WTC11 (cell line): Measurements from ENCODE around the gene TMEM187. TPM values are rescaled to one million over a fixed set of nuclear protein-coding genes. Genes with fewer than 3 reads are reported as not detected.

Experiments used
- ATAC-seq: fragments of 200-7000 bp; cut with Tn5 transposase; 2 replicates; pipeline ENCODE4 v1.10.0; 2021; ENCODE audit warnings: mild to moderate bottlenecking, moderate library complexity
- CTCF ChIA-PET: fragments of 300-600 bp; sonication (Branson Sonifier 250); formaldehyde crosslinking; loops from one replicate; lab custom pipeline; 2021; ENCODE audit warnings: antibody characterized with exemption; lab: Charles Lee
- POLR2A ChIA-PET: fragments of 350-600 bp; sonication (Branson Sonifier 250); formaldehyde crosslinking; loops from one replicate; lab custom pipeline; 2021; ENCODE audit warnings: antibody characterized with exemption; lab: Charles Lee
- DNase-seq: peaks from one replicate; pipeline ENCODE4 v3.0.0; 2021; ENCODE audit warnings: low spot score
- H3K27ac Mint-ChIP-seq: 2 replicates; pipeline ENCODE4 v1.8.0; 2021; ENCODE audit warnings: mixed read lengths
- H3K27me3 Mint-ChIP-seq: 2 replicates; pipeline ENCODE4 v1.8.0; 2021; ENCODE audit warnings: low read depth, mild to moderate bottlenecking, moderate library complexity, mixed read lengths
- H3K36me3 Mint-ChIP-seq: 2 replicates; pipeline ENCODE4 v1.8.0; 2021; ENCODE audit warnings: mixed read lengths
- H3K4me1 Mint-ChIP-seq: 2 replicates; pipeline ENCODE4 v1.8.0; 2022; ENCODE audit warnings: mixed read lengths
- H3K4me3 Mint-ChIP-seq: 2 replicates; pipeline ENCODE4 v1.8.0; 2021; ENCODE audit warnings: mild to moderate bottlenecking, moderate library complexity, mixed read lengths
- H3K9me3 Mint-ChIP-seq: 2 replicates; pipeline ENCODE4 v1.8.0; 2021; ENCODE audit warnings: mixed read lengths
- AR ChIP-seq: fragments of 250-450 bp; sonication (Bioruptor Pico); IDR thresholded peaks from 2 replicates; pipeline ENCODE4 v1.9.0; 2021; ENCODE audit warnings: mild to moderate bottlenecking
- ATF3 ChIP-seq: sonication (generic); formaldehyde crosslinking; conservative IDR thresholded peaks from 2 replicates; pipeline ENCODE4 v1.8.1; 2022; ENCODE audit warnings: mild to moderate bottlenecking, missing genetic modification reagents
- CBFB ChIP-seq: sonication (generic); formaldehyde crosslinking; IDR thresholded peaks from 2 replicates; pipeline ENCODE4 v1.8.1; 2022; ENCODE audit warnings: mild to moderate bottlenecking, low read depth, missing genetic modification reagents
- CREM ChIP-seq: sonication (generic); formaldehyde crosslinking; IDR thresholded peaks from 2 replicates; pipeline ENCODE4 v1.8.1; 2022; ENCODE audit warnings: mild to moderate bottlenecking, missing genetic modification reagents, moderate library complexity
- IRF1 ChIP-seq: sonication (generic); formaldehyde crosslinking; IDR thresholded peaks from 2 replicates; pipeline ENCODE4 v1.8.0; 2023; ENCODE audit warnings: missing genetic modification reagents
- NR3C1 ChIP-seq: sonication (generic); formaldehyde crosslinking; conservative IDR thresholded peaks from 2 replicates; pipeline ENCODE4 v1.8.1; 2023; ENCODE audit warnings: low read depth, mild to moderate bottlenecking, missing genetic modification reagents
- SMAD4 ChIP-seq: sonication (generic); formaldehyde crosslinking; IDR thresholded peaks from 2 replicates; pipeline ENCODE4 v1.8.0; 2022; ENCODE audit warnings: mild to moderate bottlenecking, missing genetic modification reagents
- STAT6 ChIP-seq: sonication (generic); formaldehyde crosslinking; conservative IDR thresholded peaks from 2 replicates; pipeline ENCODE4 v1.8.1; 2023; ENCODE audit warnings: mild to moderate bottlenecking, low read depth, missing genetic modification reagents, moderate library complexity
- TCF7 ChIP-seq: sonication (generic); formaldehyde crosslinking; IDR thresholded peaks from 2 replicates; pipeline ENCODE4 v1.8.0; 2022; ENCODE audit warnings: mild to moderate bottlenecking, low read depth, missing genetic modification reagents, moderate library complexity
- ZBTB43 ChIP-seq: sonication (generic); formaldehyde crosslinking; IDR thresholded peaks from 2 replicates; pipeline ENCODE4 v1.8.1; 2023; ENCODE audit warnings: mild to moderate bottlenecking, missing genetic modification reagents
- ZNF138 ChIP-seq: sonication (generic); formaldehyde crosslinking; conservative IDR thresholded peaks from 2 replicates; pipeline ENCODE4 v1.8.1; 2022; ENCODE audit warnings: mild to moderate bottlenecking, moderate library complexity, missing genetic modification reagents
- ZNF263 ChIP-seq: sonication (generic); formaldehyde crosslinking; IDR thresholded peaks from 2 replicates; pipeline ENCODE4 v1.8.1; 2022; ENCODE audit warnings: low read depth, mild to moderate bottlenecking, moderate library complexity, missing genetic modification reagents
- ZSCAN18 ChIP-seq: fragments of 250-450 bp; sonication (Bioruptor Pico); IDR thresholded peaks from 2 replicates; pipeline ENCODE4 v2.1.2; 2022; ENCODE audit warnings: mild to moderate bottlenecking, moderate library complexity
- total RNA-seq: library from RNA; stranded (reverse); gene quantifications from 3 replicates; pipeline ENCODE4 v1.2.3, GENCODE V29; 2021
- TF ChIP-seq, protein P1 (sequence below): sonication (generic); formaldehyde crosslinking; IDR thresholded peaks from 2 replicates; pipeline ENCODE4 v1.8.0; 2023; ENCODE audit warnings: mild to moderate bottlenecking, missing genetic modification reagents

The TMEM187 gene
- total RNA-seq, 1 experiment from 2014 or later: 8.4 TPM

GRCh38 chrX:153958605-153959004, 13.9 kb upstream of the TMEM187 start:
- ChIA-PET POLR2A (no interaction called here), CTCF (no interaction called here)
- H3K36me3 Mint-ChIP-seq: peaks cover 34% of the 10 kb centered on the region
- no peaks in the 10 kb centered on the region for H3K4me1 Mint-ChIP-seq
- DNase-seq (no peak), ATAC-seq (no peak)
- no peaks in the 10 kb centered on the region for H3K27me3 Mint-ChIP-seq
- H3K9me3 Mint-ChIP-seq: no peaks in the 10 kb centered on the region
- no peak overlapping the region for H3K27ac Mint-ChIP-seq
- TF ChIP-seq STAT6 (CRISPR knock-in tag) (no peak), ZNF138 (CRISPR knock-in tag) (no peak), ZNF263 (CRISPR knock-in tag) (no peak), CREM (CRISPR knock-in tag) (no peak), SMAD4 (no peak), ZSCAN18 (no peak), TCF7 (no peak), ZBTB43 (CRISPR knock-in tag) (no peak), ATF3 (CRISPR knock-in tag) (no peak), AR (CRISPR knock-in tag) (no peak), CBFB (no peak), IRF1 (CRISPR knock-in tag) (no peak), NR3C1 (no peak)
- TF ChIP-seq, protein P1, sequence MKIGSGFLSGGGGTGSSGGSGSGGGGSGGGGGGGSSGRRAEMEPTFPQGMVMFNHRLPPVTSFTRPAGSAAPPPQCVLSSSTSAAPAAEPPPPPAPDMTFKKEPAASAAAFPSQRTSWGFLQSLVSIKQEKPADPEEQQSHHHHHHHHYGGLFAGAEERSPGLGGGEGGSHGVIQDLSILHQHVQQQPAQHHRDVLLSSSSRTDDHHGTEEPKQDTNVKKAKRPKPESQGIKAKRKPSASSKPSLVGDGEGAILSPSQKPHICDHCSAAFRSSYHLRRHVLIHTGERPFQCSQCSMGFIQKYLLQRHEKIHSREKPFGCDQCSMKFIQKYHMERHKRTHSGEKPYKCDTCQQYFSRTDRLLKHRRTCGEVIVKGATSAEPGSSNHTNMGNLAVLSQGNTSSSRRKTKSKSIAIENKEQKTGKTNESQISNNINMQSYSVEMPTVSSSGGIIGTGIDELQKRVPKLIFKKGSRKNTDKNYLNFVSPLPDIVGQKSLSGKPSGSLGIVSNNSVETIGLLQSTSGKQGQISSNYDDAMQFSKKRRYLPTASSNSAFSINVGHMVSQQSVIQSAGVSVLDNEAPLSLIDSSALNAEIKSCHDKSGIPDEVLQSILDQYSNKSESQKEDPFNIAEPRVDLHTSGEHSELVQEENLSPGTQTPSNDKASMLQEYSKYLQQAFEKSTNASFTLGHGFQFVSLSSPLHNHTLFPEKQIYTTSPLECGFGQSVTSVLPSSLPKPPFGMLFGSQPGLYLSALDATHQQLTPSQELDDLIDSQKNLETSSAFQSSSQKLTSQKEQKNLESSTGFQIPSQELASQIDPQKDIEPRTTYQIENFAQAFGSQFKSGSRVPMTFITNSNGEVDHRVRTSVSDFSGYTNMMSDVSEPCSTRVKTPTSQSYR (CRISPR knock-in tag): no peak
- no peak overlapping the region for H3K4me3 Mint-ChIP-seq
